Measurements from ENCODE around the gene ULK4.

Gene ULK4

DNA sequence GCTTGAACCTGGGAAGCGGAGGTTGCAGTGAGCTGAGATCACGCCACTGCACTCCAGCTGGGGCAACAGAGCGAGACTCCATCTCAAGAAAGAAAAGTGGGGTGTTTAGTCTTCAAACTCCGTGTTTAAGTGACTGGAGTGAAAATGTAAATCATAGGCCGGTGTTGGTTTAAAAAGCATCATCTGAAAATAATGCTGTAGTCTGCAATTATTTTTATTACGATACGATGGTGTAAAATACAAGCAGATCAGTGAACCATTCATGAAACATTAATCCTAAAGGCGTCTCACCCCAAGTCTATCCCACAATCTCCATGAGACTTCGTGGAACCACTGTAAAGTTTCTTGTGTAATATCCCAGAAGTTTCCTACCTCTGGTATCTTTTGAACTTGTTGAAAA, 756.3 kb downstream of the ULK4 start:
- DNase-seq: no peak

DNA sequence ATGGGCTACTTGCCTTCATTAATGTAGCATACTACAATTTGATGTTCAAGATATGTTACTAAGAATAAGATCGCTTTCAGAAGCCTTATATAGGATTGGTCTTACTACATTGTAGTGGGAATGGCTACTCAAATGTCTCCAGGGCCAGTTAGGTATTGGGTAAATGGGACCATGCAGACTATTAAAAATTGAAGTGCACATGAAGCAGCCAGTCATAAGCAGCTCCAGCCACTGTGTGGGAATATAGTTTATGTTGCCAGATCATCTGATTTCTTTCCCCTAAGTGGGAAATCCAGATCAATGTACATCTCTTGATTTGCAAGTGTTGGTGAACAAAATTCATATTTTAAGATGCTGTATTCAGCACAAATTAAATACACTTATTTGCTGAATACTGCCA, 757.5 kb downstream of the ULK4 start:
- DNase-seq: peak in 1 of 2 experiments; percentile 16

DNA sequence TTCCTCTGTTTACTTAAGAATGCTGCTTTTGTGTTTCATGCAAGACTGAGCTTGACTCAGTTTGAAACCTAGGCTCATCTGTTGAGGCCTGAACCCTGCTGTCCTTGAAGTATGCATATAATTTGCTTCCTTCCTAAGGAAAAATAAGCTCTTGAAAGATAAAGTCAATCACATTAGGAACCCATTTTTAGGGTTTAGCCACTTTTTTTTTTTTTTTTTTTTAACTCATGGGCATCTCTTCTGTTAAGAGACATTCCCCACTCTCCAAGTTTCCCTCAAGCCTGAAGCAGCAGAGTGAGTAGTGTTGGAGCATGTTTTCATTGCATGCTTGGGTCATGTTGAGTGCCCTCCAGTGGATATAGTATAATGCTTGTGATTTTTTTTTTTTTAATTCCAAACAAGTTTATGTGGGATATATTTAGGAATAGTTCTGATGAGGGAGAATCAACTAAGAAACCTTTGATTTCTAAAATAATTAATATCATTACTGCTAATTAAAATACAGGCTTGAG, 759.0 kb downstream of the ULK4 start:
- DNase-seq: peak in 1 of 2 experiments; percentile 61

DNA sequence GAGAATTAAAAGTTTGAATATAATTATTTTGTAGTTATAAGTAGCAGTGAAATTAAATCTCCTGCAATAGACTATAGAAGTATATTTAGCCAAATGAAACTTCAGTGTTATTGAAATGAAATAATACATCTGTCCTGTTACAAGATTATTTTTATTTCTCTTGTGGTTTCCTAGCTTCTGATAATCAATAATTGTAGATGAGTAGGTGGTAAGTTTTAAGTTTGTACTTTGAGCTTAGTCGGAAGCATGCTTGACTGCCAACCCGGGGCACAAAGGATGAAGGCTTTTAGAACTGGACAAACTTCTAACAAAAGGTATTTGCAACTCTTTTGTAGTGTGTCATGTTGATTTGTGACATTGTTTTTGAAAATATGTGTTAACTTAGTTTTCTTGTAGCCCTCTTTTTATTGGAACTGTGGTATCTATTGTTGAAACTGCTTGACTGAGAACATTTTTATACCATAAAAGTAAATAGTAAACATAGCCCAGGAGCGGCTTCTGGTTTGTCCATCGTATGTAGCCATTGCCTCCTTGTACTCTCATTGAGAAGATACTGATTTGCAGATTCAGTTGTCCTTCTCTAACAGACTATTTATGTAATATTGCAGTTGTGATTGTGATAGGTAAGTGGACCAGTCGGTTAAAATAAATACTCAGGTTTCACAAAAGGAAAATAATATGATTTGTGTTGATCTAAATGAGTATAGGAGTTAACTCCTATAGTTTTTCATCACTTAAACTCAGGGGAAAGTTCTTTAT, 759.6 kb downstream of the ULK4 start:
- DNase-seq: no peak

DNA sequence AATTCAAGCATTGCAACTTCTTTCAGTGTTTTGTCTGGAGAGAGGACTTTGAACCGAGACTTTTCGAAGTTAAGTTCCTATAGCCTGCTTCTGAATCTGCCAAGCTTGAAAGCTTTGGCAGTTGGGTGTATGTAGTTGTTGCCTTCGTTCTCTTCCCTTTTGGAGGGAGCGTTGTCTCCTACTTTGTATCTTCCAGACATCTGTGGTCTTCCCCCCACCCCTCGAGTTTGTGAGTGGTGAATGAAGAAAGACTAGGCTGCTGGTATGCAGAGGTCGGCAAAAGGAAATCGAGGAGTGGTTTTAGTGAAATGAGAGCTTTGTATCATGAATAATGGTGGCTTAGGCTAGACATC, 761.3 kb downstream of the ULK4 start:
- DNase-seq: peak; percentile 34 to 52

DNA sequence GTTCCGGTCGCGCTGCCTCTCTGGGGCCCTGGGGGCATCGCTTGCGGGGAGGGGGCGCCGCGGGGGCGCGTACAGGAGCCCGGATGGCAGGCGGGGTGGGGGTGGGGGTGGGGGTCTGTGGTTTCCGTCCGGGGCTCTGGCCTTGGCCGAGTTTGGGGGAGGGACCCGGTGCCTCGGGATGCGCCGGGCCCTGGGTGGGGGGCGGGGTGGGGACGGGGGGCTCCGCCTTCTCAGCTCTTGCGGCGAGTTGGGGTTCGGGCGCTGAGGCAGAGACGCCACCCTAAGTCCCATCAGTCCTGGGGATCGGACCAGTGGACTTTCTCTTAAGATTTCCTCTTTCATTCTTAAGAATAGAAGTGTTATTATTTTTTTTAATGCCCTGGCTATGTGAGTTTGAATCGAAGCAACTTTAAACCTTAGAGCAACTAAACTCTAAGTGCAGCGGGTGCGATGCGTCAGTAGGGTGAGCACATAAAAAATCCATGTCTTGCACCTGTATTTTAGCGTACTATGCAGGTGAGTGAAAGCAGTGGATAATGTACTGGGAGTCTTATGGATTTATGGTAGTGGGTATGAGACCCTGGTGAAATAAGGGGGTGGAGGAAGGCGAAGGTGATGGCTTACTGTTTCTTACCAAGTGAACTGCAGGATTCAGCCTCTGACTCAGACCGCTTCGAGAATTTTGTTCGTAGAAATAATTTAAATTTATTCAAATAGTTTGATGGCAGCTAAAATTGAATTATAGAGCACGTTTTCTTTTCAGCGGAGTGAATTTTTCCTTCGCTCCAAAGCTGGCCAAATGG, 761.8 kb downstream of the ULK4 start:
- DNase-seq: peak in 1 of 2 experiments; percentile 13

DNA sequence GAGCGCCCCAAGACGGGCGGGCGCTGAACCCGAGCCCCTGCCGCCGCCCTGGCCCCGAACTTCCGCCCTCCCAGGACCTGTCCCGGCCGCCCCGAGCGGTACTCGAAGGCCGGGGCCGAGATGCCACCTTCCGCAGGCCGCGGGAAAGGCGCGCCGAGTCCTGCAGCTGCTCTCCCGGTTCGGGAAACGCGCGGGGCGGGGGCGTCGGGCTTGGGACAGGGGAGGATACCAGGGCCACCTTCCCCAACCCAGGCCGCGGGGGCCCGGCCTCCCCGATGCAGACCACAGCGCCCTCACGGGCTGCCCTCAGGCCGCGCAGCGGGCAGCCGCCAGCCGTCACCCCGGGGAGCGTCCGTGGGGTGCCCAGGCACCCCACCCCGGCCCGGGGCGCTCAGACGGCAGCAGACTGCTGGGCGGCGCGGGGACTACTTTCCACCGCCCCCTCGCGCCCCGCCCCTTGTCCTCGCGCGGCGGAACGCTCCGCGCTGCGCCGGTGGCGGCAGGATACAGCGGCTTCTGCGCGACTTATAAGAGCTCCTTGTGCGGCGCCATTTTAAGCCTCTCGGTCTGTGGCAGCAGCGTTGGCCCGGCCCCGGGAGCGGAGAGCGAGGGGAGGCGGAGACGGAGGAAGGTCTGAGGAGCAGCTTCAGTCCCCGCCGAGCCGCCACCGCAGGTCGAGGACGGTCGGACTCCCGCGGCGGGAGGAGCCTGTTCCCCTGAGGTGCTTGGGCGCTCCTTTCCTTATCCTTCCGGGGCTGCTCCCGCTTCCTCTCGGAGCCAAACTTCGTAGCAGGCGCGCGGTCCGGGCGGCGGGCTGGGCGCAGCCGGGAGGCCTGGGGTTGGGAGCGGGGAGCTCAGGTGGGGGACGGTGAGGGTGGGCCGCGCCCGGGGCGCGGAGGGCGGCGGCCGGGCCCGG, 762.7 kb downstream of the ULK4 start, which contains the start of gene CTNNB1:
Gene CTNNB1, plus strand, starts transcription at position 556 of the 916 bp plus-strand sequence. CDS start 24,564 bp downstream, outside the sequence.
- peak; percentile 77 to 91 for DNase-seq

DNA sequence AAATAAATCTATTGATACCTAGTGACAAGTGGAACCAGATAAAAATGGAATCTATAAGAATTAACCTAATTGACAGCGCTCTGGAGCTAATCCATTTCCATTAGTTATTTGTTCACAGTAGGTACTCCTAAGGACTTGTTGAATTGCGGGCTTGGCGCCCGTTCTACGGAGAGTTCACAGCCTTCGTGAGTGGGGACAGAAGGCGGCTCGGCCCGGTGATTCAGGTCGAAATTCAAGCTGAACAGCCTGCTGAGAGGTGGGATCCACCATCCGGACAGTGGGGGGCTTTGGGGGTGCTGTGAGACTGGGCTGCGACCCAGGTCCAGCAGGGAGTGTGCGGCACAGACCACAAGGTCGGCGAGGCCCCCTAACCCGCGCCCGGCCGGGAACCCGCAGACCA, 763.4 kb downstream of the ULK4 start:
- peak; percentile 60 to 74 for DNase-seq

DNA sequence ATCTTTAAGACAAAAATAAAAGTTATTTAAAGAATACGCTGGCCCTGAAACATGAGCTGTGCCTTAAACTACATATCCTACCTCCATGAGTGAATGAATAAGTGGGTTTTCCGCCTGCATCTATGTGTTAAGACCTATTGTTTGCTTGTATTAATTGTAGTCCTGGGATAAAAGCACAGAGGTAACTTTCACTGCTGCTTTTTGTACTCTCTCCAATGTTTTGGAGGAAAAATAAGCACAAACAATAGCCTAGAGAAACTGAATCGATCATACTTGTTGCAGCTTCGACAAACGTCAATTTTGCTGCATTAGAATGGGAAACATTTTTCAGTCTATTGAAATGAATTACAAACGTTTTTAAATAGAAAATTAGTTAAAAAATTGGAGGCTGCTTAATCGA, 763.9 kb downstream of the ULK4 start:
- DNase-seq: peak in 1 of 2 experiments; percentile 40

Data from NCI-H524 (cell line).